Neural cell (in vitro differentiated cells): ENCODE measurements around the gene HSPA1A. TPM values are rescaled to one million over a fixed set of nuclear protein-coding genes. Genes with fewer than 3 reads are reported as not detected.
A peak's percentile ranks its signal among the peaks of the same experiment; 100 is the strongest.

Source experiments
- H2AFZ ChIP-seq: fragments of 200-600, 300-800 bp; sonication (generic), shearing (Covaris generic); 2 replicates; pipeline ENCODE4 v1.6.0; 2014; ENCODE audit warnings: low read depth, mild to moderate bottlenecking, antibody characterized with exemption, low read length, moderate library complexity
- H3F3A ChIP-seq: fragments of 200-600 bp; shearing (Covaris generic); 2 replicates; pipeline ENCODE4 v1.6.1; 2016; ENCODE audit warnings: mild to moderate bottlenecking, moderate library complexity, mixed read lengths, antibody characterized with exemption, low read length; ENCODE audit not compliant: insufficient read depth, poor library complexity, severe bottlenecking
- H3K27ac ChIP-seq: fragments of 200-600, 300-800 bp; sonication (generic), shearing (Covaris generic); 2 replicates; pipeline ENCODE4 v1.5.1; 2014; ENCODE audit warnings: mild to moderate bottlenecking, low read length, moderate library complexity
- H3K27me3 ChIP-seq: fragments of 300-800, 200-600 bp; sonication (generic), shearing (Covaris generic); 2 replicates; pipeline ENCODE4 v1.6.0; 2014; ENCODE audit warnings: mild to moderate bottlenecking, low read depth, low read length, moderate library complexity; ENCODE audit not compliant: insufficient read depth
- H3K36me3 ChIP-seq: fragments of 300-800, 200-600 bp; sonication (generic), shearing (Covaris generic); 2 replicates; pipeline ENCODE4 v1.5.1; 2014; ENCODE audit warnings: mild to moderate bottlenecking, antibody characterized with exemption, low read length, moderate library complexity; ENCODE audit not compliant: insufficient read depth
- H3K4me2 ChIP-seq: fragments of 300-800, 200-600 bp; sonication (generic), shearing (Covaris generic); 2 replicates; pipeline ENCODE4 v1.6.0; 2014; ENCODE audit warnings: mild to moderate bottlenecking, low read length
- H3K4me3 ChIP-seq: fragments of 300-800, 200-600 bp; sonication (generic), shearing (Covaris generic); 2 replicates; pipeline ENCODE4 v1.5.1; 2014; ENCODE audit warnings: mild to moderate bottlenecking, low read length, moderate library complexity
- H3K79me2 ChIP-seq: fragments of 200-600 bp; shearing (Covaris generic); replicated peaks from 2 replicates; pipeline ENCODE4 v1.6.0; 2014; ENCODE audit warnings: mild to moderate bottlenecking, low read length, moderate library complexity; ENCODE audit not compliant: insufficient read depth
- H3K9ac ChIP-seq: fragments of 300-800, 200-600 bp; sonication (generic), shearing (Covaris generic); 2 replicates; pipeline ENCODE4 v1.6.1; 2016; ENCODE audit warnings: mild to moderate bottlenecking, low read length, mixed read lengths
- H3K9me2 ChIP-seq: fragments of 200-600 bp; shearing (Covaris generic); 2 replicates; pipeline ENCODE4 v1.6.1; 2016; ENCODE audit warnings: mild to moderate bottlenecking, low read length, mixed read lengths; ENCODE audit not compliant: insufficient read depth
- H3K9me3 ChIP-seq: fragments of 200-600, 300-800 bp; sonication (generic), shearing (Covaris generic); 2 replicates; pipeline ENCODE4 v1.6.1; 2016; ENCODE audit warnings: mild to moderate bottlenecking, mixed run types, low read length, moderate library complexity, mixed read lengths
- H4K20me1 ChIP-seq: fragments of 200-600 bp; shearing (Covaris generic); 2 replicates; pipeline ENCODE4 v1.6.1; 2016; ENCODE audit warnings: mild to moderate bottlenecking, mixed run types; ENCODE audit not compliant: insufficient read depth
- EP300 ChIP-seq: fragments of 450-650 bp; conservative IDR thresholded peaks from 2 replicates; pipeline ENCODE4 v1.6.1; 2014; ENCODE audit warnings: antibody characterized with exemption, mild to moderate bottlenecking, moderate library complexity; ENCODE audit not compliant: poor library complexity, severe bottlenecking
- EZH2 ChIP-seq: fragments of 200-600, 300-800 bp; shearing (Covaris generic), sonication (generic); IDR thresholded peaks from 2 replicates; pipeline ENCODE4 v1.6.1; 2014; ENCODE audit warnings: antibody characterized with exemption, low read length, borderline replicate concordance, mild to moderate bottlenecking; ENCODE audit not compliant: insufficient read depth, poor library complexity, severe bottlenecking
- MXI1 ChIP-seq: fragments of 450-650 bp; conservative IDR thresholded peaks from 2 replicates; pipeline ENCODE4 v1.6.1; 2014; ENCODE audit warnings: antibody characterized with exemption, mild to moderate bottlenecking; ENCODE audit not compliant: poor library complexity, severe bottlenecking
- POLR2AphosphoS5 ChIP-seq: IDR thresholded peaks from 2 replicates; pipeline ENCODE4 v1.6.1; 2012
- RAD21 ChIP-seq: fragments of 450-650 bp; conservative IDR thresholded peaks from 2 replicates; pipeline ENCODE4 v1.6.1; 2014; ENCODE audit warnings: antibody characterized with exemption, mild to moderate bottlenecking, moderate library complexity
- SMC3 ChIP-seq: fragments of 450-650 bp; conservative IDR thresholded peaks from 2 replicates; pipeline ENCODE4 v1.6.1; 2014; ENCODE audit warnings: antibody characterized with exemption, mild to moderate bottlenecking, moderate library complexity; ENCODE audit not compliant: poor library complexity
- TAF1 ChIP-seq: IDR thresholded peaks from 2 replicates; pipeline ENCODE4 v1.6.1; 2012; ENCODE audit warnings: low read depth
- polyA plus RNA-seq: library from polyadenylated mRNA; depleted of rRNA; stranded (reverse); fragments of >200 nt; gene quantifications from 2 replicates; pipeline ENCODE4 v1.2.3, GENCODE V29; 2014
- TF ChIP-seq, protein P1 (sequence below): IDR thresholded peaks from 2 replicates; pipeline ENCODE4 v1.6.1; 2012; ENCODE audit warnings: borderline replicate concordance
- TF ChIP-seq, protein P2 (sequence below): fragments of 450-650 bp; IDR thresholded peaks from 2 replicates; pipeline ENCODE4 v1.5.1; 2014; ENCODE audit warnings: antibody characterized with exemption, mild to moderate bottlenecking, moderate library complexity; ENCODE audit not compliant: poor library complexity, severe bottlenecking

HSPA1A gene
- polyA plus RNA-seq, 1 donor from 2014 or later: 50.9 TPM

DNA sequence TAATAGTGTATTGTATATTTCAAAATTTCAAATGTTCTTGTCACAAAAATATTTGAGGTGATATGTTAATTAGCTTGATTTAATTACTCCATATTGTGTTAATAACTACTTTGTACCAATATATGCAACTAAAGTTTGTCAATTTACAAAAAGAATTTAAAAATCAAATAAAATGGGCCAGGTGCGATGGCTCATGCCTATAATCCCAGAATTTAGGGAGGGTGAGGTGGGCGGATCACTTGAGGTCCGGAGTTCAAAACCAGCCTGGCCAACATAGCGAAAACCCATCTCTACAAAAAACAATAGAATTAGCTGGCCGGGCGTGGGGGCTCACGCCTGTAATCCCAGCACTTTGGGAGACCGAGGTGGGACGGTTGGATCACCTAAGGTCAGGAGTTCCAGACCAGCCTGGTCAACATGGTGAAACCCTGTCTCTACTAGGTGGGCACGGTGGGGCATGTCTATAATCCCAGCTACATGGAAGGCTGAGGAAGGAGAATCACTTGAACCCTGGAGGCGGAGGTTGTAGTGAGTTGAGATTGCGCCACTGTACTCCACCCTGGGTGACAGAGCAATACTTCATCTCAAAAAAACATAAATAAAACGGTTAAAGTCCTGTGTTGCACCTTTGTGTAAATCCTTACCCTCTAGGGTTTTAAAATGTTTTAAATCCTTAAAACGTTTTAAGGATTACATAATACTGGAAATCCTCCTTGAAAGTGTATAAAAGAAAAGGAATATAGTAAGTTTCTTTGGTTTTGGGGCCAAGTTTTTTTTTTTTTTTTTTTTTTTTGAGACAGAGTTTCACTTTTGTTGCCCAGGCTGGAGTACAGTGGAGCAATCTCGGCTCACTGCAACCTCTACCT lies 16.2 kb downstream of the HSPA1A start:
- H3K9ac ChIP-seq: no peak overlapping the region
- no peaks in the 10 kb centered on the region for H3K9me3 ChIP-seq
- H3K9me2 ChIP-seq: no peaks in the 10 kb centered on the region
- no peak for TF ChIP-seq EP300
- TF ChIP-seq MXI1: no peak
- no peak for TF ChIP-seq SMC3
- no peak for TF ChIP-seq POLR2AphosphoS5
- no peak for TF ChIP-seq EZH2
- no peak for TF ChIP-seq RAD21
- TF ChIP-seq, protein P1, sequence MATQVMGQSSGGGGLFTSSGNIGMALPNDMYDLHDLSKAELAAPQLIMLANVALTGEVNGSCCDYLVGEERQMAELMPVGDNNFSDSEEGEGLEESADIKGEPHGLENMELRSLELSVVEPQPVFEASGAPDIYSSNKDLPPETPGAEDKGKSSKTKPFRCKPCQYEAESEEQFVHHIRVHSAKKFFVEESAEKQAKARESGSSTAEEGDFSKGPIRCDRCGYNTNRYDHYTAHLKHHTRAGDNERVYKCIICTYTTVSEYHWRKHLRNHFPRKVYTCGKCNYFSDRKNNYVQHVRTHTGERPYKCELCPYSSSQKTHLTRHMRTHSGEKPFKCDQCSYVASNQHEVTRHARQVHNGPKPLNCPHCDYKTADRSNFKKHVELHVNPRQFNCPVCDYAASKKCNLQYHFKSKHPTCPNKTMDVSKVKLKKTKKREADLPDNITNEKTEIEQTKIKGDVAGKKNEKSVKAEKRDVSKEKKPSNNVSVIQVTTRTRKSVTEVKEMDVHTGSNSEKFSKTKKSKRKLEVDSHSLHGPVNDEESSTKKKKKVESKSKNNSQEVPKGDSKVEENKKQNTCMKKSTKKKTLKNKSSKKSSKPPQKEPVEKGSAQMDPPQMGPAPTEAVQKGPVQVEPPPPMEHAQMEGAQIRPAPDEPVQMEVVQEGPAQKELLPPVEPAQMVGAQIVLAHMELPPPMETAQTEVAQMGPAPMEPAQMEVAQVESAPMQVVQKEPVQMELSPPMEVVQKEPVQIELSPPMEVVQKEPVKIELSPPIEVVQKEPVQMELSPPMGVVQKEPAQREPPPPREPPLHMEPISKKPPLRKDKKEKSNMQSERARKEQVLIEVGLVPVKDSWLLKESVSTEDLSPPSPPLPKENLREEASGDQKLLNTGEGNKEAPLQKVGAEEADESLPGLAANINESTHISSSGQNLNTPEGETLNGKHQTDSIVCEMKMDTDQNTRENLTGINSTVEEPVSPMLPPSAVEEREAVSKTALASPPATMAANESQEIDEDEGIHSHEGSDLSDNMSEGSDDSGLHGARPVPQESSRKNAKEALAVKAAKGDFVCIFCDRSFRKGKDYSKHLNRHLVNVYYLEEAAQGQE: no peak
- TF ChIP-seq, protein P2, sequence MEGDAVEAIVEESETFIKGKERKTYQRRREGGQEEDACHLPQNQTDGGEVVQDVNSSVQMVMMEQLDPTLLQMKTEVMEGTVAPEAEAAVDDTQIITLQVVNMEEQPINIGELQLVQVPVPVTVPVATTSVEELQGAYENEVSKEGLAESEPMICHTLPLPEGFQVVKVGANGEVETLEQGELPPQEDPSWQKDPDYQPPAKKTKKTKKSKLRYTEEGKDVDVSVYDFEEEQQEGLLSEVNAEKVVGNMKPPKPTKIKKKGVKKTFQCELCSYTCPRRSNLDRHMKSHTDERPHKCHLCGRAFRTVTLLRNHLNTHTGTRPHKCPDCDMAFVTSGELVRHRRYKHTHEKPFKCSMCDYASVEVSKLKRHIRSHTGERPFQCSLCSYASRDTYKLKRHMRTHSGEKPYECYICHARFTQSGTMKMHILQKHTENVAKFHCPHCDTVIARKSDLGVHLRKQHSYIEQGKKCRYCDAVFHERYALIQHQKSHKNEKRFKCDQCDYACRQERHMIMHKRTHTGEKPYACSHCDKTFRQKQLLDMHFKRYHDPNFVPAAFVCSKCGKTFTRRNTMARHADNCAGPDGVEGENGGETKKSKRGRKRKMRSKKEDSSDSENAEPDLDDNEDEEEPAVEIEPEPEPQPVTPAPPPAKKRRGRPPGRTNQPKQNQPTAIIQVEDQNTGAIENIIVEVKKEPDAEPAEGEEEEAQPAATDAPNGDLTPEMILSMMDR: no peak
- no peak for TF ChIP-seq TAF1
- peak overlapping the region; percentile 62 for H3K4me2 ChIP-seq
- peaks cover 45% of the 10 kb centered on the region for H3K79me2 ChIP-seq
- H3K27ac ChIP-seq: no peak overlapping the region
- H3K27me3 ChIP-seq: no peaks in the 10 kb centered on the region
- no peaks in the 10 kb centered on the region for H4K20me1 ChIP-seq
- H3K4me3 ChIP-seq: peak overlapping the region; percentile 72
- H3F3A ChIP-seq: peaks cover 1% of the 10 kb centered on the region
- no peak overlapping the region for H2AFZ ChIP-seq
- H3K36me3 ChIP-seq: no peaks in the 10 kb centered on the region

DNA sequence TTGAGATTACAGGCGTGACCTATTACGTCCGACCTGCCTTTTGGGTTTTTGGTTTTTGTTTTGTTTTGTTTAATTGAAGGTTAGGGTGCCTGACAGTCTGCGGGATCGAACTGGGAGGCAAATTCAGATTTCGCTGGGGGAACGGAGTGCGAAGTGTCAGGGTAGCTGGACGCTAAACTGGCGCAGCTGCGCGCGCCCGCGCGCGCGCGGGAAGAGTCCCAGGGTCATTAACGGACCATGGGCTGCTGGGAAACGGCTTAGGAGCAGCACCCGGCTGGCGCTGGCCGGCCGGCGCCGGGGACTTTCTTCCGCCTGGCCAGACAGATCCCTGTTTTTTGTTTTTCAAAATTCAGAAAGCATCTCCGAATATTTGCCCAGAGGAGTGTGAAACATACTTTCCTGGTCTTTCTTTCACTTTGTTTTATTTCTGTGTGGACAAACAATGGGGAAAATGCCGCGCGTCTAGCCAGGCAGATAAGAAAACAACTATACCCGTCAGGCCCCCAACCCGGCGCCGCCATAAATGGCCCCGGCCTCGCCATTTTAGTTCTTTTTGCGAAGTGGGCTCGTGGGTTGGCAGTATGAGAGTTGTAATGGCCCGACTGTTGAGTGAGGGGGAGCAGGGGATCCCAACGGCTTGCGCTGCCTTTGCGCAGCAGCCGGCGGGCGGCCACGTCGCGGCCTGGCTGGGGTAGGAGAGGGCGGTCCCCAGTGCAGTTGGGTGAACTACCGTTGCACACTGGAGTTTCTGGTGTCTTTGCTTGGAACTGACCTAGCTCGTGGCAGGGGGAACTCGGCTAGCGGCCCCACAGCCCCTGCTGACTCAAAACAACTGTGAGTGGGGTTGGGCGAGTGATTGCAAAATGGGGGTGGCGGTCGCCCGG lies 19.3 kb downstream of the HSPA1A start:
- Histone ChIP-seq H3K9me2 (no peaks in the 10 kb centered on the region), H3K9ac (peak overlapping the region; percentile 98), H3F3A (no peaks in the 10 kb centered on the region), H3K27me3 (no peaks in the 10 kb centered on the region), H3K4me2 (peak overlapping the region; percentile 90), H3K4me3 (peak overlapping the region; percentile 98), H3K9me3 (no peaks in the 10 kb centered on the region), H2AFZ (peak overlapping the region; percentile 65), H4K20me1 (no peaks in the 10 kb centered on the region), H3K36me3 (peaks cover 4% of the 10 kb centered on the region), H3K79me2 (peaks cover 54% of the 10 kb centered on the region), H3K27ac (peak overlapping the region; percentile 94)
- TF ChIP-seq MXI1 (peak; percentile 84), EZH2 (no peak), SMC3 (peak; percentile 44), RAD21 (peak; percentile 5), POLR2AphosphoS5 (peak; percentile 95), EP300 (peak; percentile 44), TAF1 (peak; percentile 88)
- TF ChIP-seq, protein P1: peak; percentile 57
- TF ChIP-seq, protein P2: no peak
